ENCODE results near the gene JAKMIP3.

Gene JAKMIP3

GRCh38 chr10:132113766-132114365, 48.1 kb downstream of the JAKMIP3 start:
- DNase-seq: no peak

- DNase-seq: no peak
These were observed 49.3 kb downstream of the JAKMIP3 start for GRCh38 chr10:132114953-132115520.

All from GF-D8 (cell line).